ENCODE measurements around the gene GPC4.

The GPC4 gene

GRCh38 chrX:133418588-133418987 lies 3.3 kb upstream of the GPC4 start:
- H3K27ac ChIP-seq: no peak overlapping the region
- TF ChIP-seq CTCF (conservative IDR thresholded peaks at IDR 0.05): no peak

GRCh38 chrX:133417364-133417763 lies 2.1 kb upstream of the GPC4 start:
- no peak for TF ChIP-seq CTCF (conservative IDR thresholded peaks at IDR 0.05)
- H3K27ac ChIP-seq: no peak overlapping the region

- no peak overlapping the region for H3K27ac ChIP-seq
- TF ChIP-seq CTCF (conservative IDR thresholded peaks at IDR 0.05): no peak
Measured at GRCh38 chrX:133414406-133415275, 648 bp downstream of the GPC4 start.

GRCh38 chrX:133413218-133413925 lies 1.9 kb downstream of the GPC4 start:
- TF ChIP-seq CTCF (conservative IDR thresholded peaks at IDR 0.05): no peak
- H3K27ac ChIP-seq: no peak overlapping the region

GRCh38 chrX:133412665-133413064 lies 2.6 kb downstream of the GPC4 start:
- no peak for TF ChIP-seq CTCF (conservative IDR thresholded peaks at IDR 0.05)
- H3K27ac ChIP-seq: no peak overlapping the region

- no peak for TF ChIP-seq CTCF (conservative IDR thresholded peaks at IDR 0.05)
- H3K27ac ChIP-seq: no peak overlapping the region
Measured at GRCh38 chrX:133412246-133412645, 3.0 kb downstream of the GPC4 start.

- H3K27ac ChIP-seq: no peak overlapping the region
- TF ChIP-seq CTCF (conservative IDR thresholded peaks at IDR 0.05): no peak
Measured at GRCh38 chrX:133410550-133410949, 4.7 kb downstream of the GPC4 start.
